AG04449 (cell line): ENCODE results near the gene PRKD2.
A peak's percentile ranks its signal among the peaks of the same experiment; 100 is the strongest.
"Not testable (repeated sequence)": the region's sequence is repeated elsewhere in the genome, so short reads cannot be mapped to it uniquely, and the experiment has no call there.

ENCODE experiments used
- CTCF ChIA-PET: fragments of 350-600 bp; formaldehyde crosslinking; extraction: SDS; loops from one replicate; lab custom pipeline; 2021; ENCODE audit warnings: antibody characterized with exemption; lab: Yijun Ruan, JAX
- POLR2A ChIA-PET: fragments of 400-600, 350-600 bp; formaldehyde crosslinking; extraction: SDS; loops from one replicate; lab custom pipeline; 2020; ENCODE audit warnings: antibody characterized with exemption, inconsistent platforms; lab: Yijun Ruan, JAX
- DNase-seq: peaks from one replicate; pipeline ENCODE4 v3.0.0-alpha.2; 2010; ENCODE audit warnings: low read depth, low spot score
- H3K4me3 ChIP-seq: 2 replicates; pipeline ENCODE4 v1.5.1; 2011; ENCODE audit warnings: low read depth, mild to moderate bottlenecking, control low read depth, low read length
- TF ChIP-seq, protein P1 (sequence below): IDR thresholded peaks from one replicate; pipeline ENCODE4 v1.5.1; 2011; ENCODE audit warnings: mild to moderate bottlenecking, moderate library complexity, low read length, control low read depth, inconsistent platforms; ENCODE audit not compliant: insufficient read depth; ENCODE audit errors: missing control alignments

Gene PRKD2

DNA sequence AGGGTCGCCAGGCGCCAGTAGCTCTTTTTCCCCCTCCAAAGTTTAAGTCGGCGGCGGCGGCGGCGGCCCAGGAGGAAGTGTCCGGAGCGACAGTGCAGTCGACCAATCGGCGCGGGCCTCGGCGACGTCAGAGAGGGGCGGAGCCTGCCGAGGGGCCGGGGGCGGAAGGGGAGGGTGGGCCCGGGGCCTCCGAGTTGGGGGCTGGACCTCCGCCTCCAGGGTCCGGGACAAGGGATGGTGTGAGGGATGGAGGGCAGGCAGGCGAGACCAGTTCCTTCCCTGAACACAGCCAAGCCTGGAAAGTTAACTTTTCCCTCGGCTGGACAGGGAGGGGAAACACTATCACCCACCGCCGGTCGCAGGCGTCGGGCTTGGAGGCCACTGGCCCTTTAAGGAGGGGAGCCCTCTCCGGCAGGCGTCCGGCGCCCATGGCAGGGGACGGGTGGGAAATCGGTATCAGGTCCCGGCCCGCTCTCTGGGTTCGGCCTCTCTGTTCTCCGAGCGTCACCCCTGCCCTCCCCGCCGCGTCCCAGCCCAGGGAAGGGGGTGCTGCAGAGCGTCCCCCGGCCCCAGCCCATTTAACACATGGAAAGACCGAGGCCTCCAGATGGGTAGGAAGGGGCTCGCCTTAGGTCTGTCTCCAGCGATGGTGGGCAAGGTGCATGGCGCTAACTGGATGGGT lies at the start of gene PRKD2:
Gene PRKD2, minus strand, starts transcription at position 81 of the 682 bp plus-strand sequence. CDS start 744 bp downstream, outside the sequence.
- ChIA-PET POLR2A (no interaction called here), CTCF (interaction anchor here (4.5 to 5.7 kb wide), 2 partner anchors 12 to 13 kb away, joined by 39 to 116 read pairs; no protein-coding TSS in a partner anchor)
- H3K4me3 ChIP-seq = peak within 1 kb of the TSS; percentile 78
- TF ChIP-seq, protein P1, sequence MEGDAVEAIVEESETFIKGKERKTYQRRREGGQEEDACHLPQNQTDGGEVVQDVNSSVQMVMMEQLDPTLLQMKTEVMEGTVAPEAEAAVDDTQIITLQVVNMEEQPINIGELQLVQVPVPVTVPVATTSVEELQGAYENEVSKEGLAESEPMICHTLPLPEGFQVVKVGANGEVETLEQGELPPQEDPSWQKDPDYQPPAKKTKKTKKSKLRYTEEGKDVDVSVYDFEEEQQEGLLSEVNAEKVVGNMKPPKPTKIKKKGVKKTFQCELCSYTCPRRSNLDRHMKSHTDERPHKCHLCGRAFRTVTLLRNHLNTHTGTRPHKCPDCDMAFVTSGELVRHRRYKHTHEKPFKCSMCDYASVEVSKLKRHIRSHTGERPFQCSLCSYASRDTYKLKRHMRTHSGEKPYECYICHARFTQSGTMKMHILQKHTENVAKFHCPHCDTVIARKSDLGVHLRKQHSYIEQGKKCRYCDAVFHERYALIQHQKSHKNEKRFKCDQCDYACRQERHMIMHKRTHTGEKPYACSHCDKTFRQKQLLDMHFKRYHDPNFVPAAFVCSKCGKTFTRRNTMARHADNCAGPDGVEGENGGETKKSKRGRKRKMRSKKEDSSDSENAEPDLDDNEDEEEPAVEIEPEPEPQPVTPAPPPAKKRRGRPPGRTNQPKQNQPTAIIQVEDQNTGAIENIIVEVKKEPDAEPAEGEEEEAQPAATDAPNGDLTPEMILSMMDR = no peak
- no peak for DNase-seq

DNA sequence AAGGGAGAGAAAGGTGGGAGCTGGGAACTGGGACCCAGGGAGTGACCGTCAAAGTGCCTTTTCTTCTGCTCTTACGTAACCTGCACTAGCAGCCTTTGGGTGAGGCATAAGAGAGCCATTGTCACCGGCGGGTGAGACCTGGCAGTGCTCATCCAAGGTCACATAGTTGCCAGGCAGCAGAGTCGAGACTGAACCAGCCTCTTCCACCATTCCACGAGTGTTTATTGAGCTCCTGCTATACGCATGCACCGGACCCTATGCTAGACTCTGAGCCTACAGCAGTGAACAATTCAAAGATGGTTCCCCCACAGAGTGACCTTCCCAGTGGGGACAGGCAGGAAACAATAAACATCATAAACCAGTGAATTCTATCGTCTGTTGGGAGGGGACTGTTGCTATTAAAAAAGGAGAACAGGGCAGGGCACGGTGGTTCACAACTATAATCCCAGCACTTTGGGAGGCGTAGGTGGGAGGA lies 47.9 kb upstream of the PRKD2 start:
- CTCF ChIA-PET = interaction anchor here (1.0 to 3.8 kb wide), 3 partner anchors 20 to 75 kb away, joined by 3 to 31 read pairs (median 7); no protein-coding TSS in a partner anchor
- H3K4me3 ChIP-seq = no peak overlapping the region
- POLR2A ChIA-PET = no interaction called here
- TF ChIP-seq, protein P1 = no peak
- no peak for DNase-seq

DNA sequence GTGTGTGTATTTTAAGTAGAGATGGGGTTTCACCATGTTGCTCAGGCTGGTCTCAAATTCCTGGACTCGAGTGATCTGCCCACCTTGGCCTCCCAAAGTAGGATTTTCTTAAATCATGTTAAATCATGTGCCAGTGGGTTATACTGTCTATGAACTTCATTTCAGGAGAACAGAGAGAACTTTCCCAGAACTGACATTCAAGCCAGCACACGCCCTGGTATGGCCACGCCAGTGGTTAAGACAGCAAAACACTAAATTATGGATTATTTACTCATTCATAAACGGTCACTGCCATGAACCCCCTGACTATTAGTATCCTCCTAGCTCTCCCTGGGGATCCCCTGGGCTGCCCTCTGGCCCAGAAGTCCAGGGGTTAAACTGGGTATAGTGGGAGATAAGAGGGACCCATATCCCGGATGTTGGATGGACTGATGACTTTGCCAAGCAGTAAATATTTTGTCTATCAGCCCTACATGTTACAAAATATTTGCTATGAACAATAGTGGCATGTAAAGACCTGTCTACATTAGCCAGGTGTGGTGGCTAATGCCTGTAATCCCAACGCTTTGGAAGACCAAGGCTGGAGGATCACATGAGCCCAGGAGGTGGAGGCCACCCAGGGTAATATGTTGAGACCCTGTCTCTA lies 45.5 kb upstream of the PRKD2 start:
- no peak overlapping the region for H3K4me3 ChIP-seq
- CTCF ChIA-PET = interaction anchor here (0.9 to 4.6 kb wide), 2 partner anchors 13 to 78 kb away, joined by 3 to 27 read pairs; no protein-coding TSS in a partner anchor
- POLR2A ChIA-PET = no interaction called here
- TF ChIP-seq, protein P1 = no peak
- DNase-seq = no peak

DNA sequence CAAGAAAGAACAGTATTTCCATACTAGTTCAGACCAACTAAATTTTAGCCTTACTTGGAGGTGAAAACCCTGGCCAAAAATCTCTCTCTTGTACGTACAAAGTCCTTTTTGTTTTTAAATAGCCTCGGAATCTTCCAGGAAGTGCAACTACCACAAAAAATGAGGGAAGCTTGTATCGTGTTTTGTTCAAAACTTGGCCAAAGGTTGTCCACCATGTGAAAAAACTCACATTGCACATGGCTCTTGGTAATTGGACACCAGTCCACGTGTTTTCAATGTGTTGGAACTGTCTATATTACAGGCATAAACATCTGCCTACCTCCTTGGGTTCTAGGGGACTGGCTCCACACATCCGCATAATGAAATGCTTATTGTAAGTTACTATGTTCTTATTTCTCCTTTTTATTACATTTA lies 44.5 kb upstream of the PRKD2 start:
- TF ChIP-seq, protein P1 = no peak
- ChIA-PET POLR2A (interaction anchor here (0.7 to 1.9 kb wide), 2 partner anchors 79 to 182 kb away, joined by 3 to 4 read pairs; no protein-coding TSS in a partner anchor), CTCF (interaction anchor here (0.9 to 4.6 kb wide), 2 partner anchors 12 to 79 kb away, joined by 3 to 27 read pairs; no protein-coding TSS in a partner anchor)
- no peak overlapping the region for H3K4me3 ChIP-seq
- no peak for DNase-seq

DNA sequence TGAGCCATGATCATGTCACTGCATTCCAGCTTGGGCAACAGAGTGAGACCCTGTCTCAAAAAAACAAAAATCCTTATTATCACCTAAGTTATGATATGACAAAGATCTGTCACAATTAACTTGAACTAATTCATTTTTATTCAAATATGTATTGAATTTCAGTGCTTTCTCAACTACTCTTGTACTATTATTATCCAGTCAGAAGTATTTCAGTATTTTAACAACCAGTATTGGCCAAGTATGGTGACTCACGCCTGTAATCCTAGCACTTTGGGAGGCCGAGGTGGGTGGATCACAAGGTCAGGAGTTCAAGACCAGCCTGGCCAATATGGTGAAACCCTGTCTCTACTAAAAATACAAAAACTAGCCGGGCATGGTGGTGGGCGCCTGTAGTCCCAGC lies 44.0 kb upstream of the PRKD2 start:
- ChIA-PET POLR2A (interaction anchor here (0.7 to 1.9 kb wide), 4 partner anchors 24 to 182 kb away, joined by 3 to 4 read pairs (median 4); no protein-coding TSS in a partner anchor), CTCF (interaction anchor here (1.3 to 4.6 kb wide), 3 partner anchors 10 to 80 kb away, joined by 3 to 27 read pairs (median 7); no protein-coding TSS in a partner anchor)
- not testable (repeated sequence) for H3K4me3 ChIP-seq, DNase-seq

DNA sequence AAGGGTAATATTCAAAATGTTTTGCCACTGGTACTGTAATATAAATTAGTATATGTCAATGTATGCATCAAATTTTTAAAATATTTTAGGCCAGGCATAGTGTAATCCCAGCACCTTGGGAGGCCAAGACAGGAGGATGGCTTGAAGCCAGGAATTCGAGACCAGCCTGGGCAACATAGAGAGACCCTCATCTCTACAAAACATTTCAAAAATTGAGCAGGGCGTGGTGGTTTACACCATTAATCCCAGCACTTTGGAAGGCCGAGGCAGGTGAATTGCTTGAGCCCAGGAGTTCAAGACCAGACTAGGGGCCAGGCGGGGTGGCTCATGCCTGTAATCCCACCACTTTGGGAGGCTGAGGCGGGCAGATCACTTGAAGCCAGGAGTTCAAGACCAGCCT lies 43.4 kb upstream of the PRKD2 start:
- CTCF ChIA-PET = interaction anchor here (1.3 to 4.6 kb wide), 3 partner anchors 9 to 80 kb away, joined by 3 to 27 read pairs (median 7); no protein-coding TSS in a partner anchor
- no peak overlapping the region for H3K4me3 ChIP-seq
- no peak for DNase-seq
- TF ChIP-seq, protein P1 = no peak
- POLR2A ChIA-PET = interaction anchor here (0.7 to 1.9 kb wide), 5 partner anchors 24 to 80 kb away, joined by 3 to 5 read pairs (median 4); partner anchors contain the start of gene SLC1A5
